ENCODE measurements around the gene STAP1.

- TF ChIP-seq POLR2A (IDR thresholded peaks at IDR 0.05), result no peak
- TF ChIP-seq, protein P1, sequence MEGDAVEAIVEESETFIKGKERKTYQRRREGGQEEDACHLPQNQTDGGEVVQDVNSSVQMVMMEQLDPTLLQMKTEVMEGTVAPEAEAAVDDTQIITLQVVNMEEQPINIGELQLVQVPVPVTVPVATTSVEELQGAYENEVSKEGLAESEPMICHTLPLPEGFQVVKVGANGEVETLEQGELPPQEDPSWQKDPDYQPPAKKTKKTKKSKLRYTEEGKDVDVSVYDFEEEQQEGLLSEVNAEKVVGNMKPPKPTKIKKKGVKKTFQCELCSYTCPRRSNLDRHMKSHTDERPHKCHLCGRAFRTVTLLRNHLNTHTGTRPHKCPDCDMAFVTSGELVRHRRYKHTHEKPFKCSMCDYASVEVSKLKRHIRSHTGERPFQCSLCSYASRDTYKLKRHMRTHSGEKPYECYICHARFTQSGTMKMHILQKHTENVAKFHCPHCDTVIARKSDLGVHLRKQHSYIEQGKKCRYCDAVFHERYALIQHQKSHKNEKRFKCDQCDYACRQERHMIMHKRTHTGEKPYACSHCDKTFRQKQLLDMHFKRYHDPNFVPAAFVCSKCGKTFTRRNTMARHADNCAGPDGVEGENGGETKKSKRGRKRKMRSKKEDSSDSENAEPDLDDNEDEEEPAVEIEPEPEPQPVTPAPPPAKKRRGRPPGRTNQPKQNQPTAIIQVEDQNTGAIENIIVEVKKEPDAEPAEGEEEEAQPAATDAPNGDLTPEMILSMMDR (IDR thresholded peaks at IDR 0.05), result no peak
Measured at GRCh38 chr4:67565284-67565683, 6.8 kb downstream of the STAP1 start.
